GM23338 (cell line): ENCODE measurements around the gene PDCD1. TPM values are rescaled to one million over a fixed set of nuclear protein-coding genes. Genes with fewer than 3 reads are reported as not detected.

ENCODE experiments used
- ATAC-seq: fragments of 200-7000 bp; cut with Tn5 transposase; 3 replicates; pipeline ENCODE4 v1.9.1; 2020
- DNase-seq: peaks from one replicate; pipeline ENCODE4 v3.0.0-alpha.2; 2015; ENCODE audit warnings: low spot score
- H2AFZ ChIP-seq: fragments of 200-600 bp; sonication (generic); 2 replicates; pipeline ENCODE4 v1.8.0; 2016; ENCODE audit warnings: antibody characterized with exemption, mild to moderate bottlenecking, moderate library complexity
- H3F3A ChIP-seq: fragments of 200-600 bp; sonication (generic); replicated peaks from 2 replicates; pipeline ENCODE4 v1.8.0; 2017; ENCODE audit warnings: antibody characterized with exemption, mixed run types, low read depth
- H3K27ac ChIP-seq: fragments of 200-600 bp; sonication (generic); 2 replicates; pipeline ENCODE4 v1.6.1; 2016; ENCODE audit warnings: low read depth
- H3K27me3 ChIP-seq: fragments of 200-600 bp; sonication (generic); 2 replicates; pipeline ENCODE4 v1.8.0; 2016; ENCODE audit warnings: mild to moderate bottlenecking, mixed run types, moderate library complexity; ENCODE audit not compliant: insufficient read depth
- H3K36me3 ChIP-seq: fragments of 200-600 bp; sonication (generic); 2 replicates; pipeline ENCODE4 v1.8.0; 2016; ENCODE audit warnings: mild to moderate bottlenecking; ENCODE audit not compliant: insufficient read depth
- H3K4me1 ChIP-seq: fragments of 200-600 bp; sonication (generic); 2 replicates; pipeline ENCODE4 v1.8.0; 2016; ENCODE audit warnings: mild to moderate bottlenecking, moderate library complexity; ENCODE audit not compliant: insufficient read depth
- H3K4me2 ChIP-seq: fragments of 200-600 bp; sonication (generic); 2 replicates; pipeline ENCODE4 v1.7.1; 2017; ENCODE audit warnings: mixed run types
- H3K4me3 ChIP-seq: fragments of 200-600 bp; sonication (generic); 2 replicates; pipeline ENCODE4 v1.6.1; 2016; ENCODE audit warnings: mixed run types
- H3K79me2 ChIP-seq: fragments of 200-600 bp; sonication (generic); replicated peaks from 2 replicates; pipeline ENCODE4 v1.8.0; 2017; ENCODE audit warnings: mild to moderate bottlenecking; ENCODE audit not compliant: insufficient read depth
- H3K9me2 ChIP-seq: fragments of 200-600 bp; sonication (generic); 2 replicates; pipeline ENCODE4 v1.8.0; 2017; ENCODE audit not compliant: insufficient read depth
- H4K20me1 ChIP-seq: fragments of 200-600 bp; sonication (generic); replicated peaks from 2 replicates; pipeline ENCODE4 v1.8.0; 2017; ENCODE audit warnings: mild to moderate bottlenecking; ENCODE audit not compliant: insufficient read depth
- H3K27ac Mint-ChIP-seq: 2 replicates; pipeline ENCODE4 v1.8.0; 2020; ENCODE audit warnings: inconsistent platforms, mild to moderate bottlenecking, moderate library complexity, mixed read lengths
- H3K27me3 Mint-ChIP-seq: 3 replicates; pipeline ENCODE4 v1.8.0; 2022; ENCODE audit warnings: low read depth, mild to moderate bottlenecking, moderate library complexity, mixed read lengths, inconsistent platforms; ENCODE audit not compliant: insufficient read depth, poor library complexity
- H3K36me3 Mint-ChIP-seq: 3 replicates; pipeline ENCODE4 v1.8.0; 2021; ENCODE audit warnings: low read depth, mild to moderate bottlenecking, inconsistent platforms, moderate library complexity, mixed read lengths
- H3K4me1 Mint-ChIP-seq: 3 replicates; pipeline ENCODE4 v1.8.0; 2020; ENCODE audit warnings: mild to moderate bottlenecking, inconsistent platforms, mixed read lengths
- H3K4me3 Mint-ChIP-seq: 3 replicates; pipeline ENCODE4 v1.8.0; 2021; ENCODE audit warnings: moderate library complexity, mild to moderate bottlenecking, inconsistent platforms, mixed read lengths
- H3K9me3 Mint-ChIP-seq: 3 replicates; pipeline ENCODE4 v1.8.0; 2020; ENCODE audit warnings: moderate library complexity, mild to moderate bottlenecking, inconsistent platforms, mixed read lengths
- CTCF ChIP-seq, 2 experiments: fragments of 200-600 bp in 1 of 2; sonication (generic) in 1 of 2; conservative IDR thresholded peaks; 2 replicates each; pipeline versions ENCODE4 v1.5.1 to v1.6.1; 2016 to 2017; ENCODE audit warnings: antibody characterized with exemption in 2 of 2, low read depth in 2 of 2, mild to moderate bottlenecking in 2 of 2, moderate library complexity in 1 of 2
- EZH2 ChIP-seq: fragments of 200-600 bp; sonication (generic); IDR thresholded peaks from one replicate; pipeline ENCODE4 v1.8.0; 2017; ENCODE audit warnings: antibody characterized with exemption, mild to moderate bottlenecking, low read depth; ENCODE audit not compliant: unreplicated experiment
- POLR2AphosphoS5 ChIP-seq: IDR thresholded peaks from 2 replicates; pipeline ENCODE4 v1.6.1; 2016; ENCODE audit warnings: antibody characterized with exemption, low read depth
- REST ChIP-seq: IDR thresholded peaks from one replicate; pipeline ENCODE4 v1.6.1; 2018; ENCODE audit warnings: antibody characterized with exemption; ENCODE audit not compliant: unreplicated experiment
- polyA plus RNA-seq: library from polyadenylated mRNA; unstranded; fragments of >200 nt; fragmentation: Nextera tagmentation; extraction: Ambion mirVana; gene quantifications from 2 replicates; pipeline ENCODE4 v1.2.1, GENCODE V29; 2016
- total RNA-seq: library from RNA; depleted of rRNA; stranded (reverse); fragments of >200 nt; shearing (Covaris generic); gene quantifications from 2 replicates; pipeline ENCODE4 v1.2.3, GENCODE V29; 2014
- TF ChIP-seq, protein P1 (sequence below): fragments of 250-450 bp; sonication (Bioruptor Pico); IDR thresholded peaks from 2 replicates; pipeline ENCODE4 v1.5.0; 2020; ENCODE audit warnings: mild to moderate bottlenecking, moderate library complexity

PDCD1 gene
- total and polyA plus RNA-seq, 2 experiments from 2014 or later: 0.34 to 0.38 TPM

DNA sequence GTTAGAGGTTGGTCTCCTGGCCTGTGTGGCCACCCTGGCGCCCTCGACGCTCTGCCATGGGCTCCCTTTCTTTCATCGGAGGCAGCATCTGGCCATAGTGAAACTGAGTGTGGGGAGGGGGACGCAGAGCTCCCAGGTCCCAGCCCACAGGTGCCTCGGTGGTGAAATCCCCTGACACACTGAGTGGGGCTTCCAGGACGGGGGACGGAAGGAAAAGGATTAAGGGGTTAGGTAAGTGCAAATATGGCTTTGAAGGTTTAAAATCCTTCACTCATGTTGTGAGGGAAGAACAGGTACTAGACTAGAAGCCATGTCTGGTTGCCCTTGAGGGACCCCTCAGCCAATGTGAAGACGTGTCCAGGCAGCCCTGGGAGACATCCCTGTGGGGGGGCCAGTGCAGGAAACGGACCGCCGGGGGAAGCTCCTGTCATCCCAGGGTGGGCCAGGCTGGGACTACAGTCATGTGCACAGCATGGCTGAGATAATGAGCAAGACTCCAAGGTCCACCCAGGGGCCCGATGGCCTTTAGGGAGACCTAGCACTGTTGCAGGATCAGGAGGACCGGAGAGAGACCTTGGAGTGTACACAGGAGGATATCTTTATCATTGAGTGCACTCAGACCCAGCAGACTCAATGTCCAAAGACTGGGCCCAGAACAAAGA is 47.2 kb upstream of the PDCD1 start (continued):
- TF ChIP-seq, protein P1, sequence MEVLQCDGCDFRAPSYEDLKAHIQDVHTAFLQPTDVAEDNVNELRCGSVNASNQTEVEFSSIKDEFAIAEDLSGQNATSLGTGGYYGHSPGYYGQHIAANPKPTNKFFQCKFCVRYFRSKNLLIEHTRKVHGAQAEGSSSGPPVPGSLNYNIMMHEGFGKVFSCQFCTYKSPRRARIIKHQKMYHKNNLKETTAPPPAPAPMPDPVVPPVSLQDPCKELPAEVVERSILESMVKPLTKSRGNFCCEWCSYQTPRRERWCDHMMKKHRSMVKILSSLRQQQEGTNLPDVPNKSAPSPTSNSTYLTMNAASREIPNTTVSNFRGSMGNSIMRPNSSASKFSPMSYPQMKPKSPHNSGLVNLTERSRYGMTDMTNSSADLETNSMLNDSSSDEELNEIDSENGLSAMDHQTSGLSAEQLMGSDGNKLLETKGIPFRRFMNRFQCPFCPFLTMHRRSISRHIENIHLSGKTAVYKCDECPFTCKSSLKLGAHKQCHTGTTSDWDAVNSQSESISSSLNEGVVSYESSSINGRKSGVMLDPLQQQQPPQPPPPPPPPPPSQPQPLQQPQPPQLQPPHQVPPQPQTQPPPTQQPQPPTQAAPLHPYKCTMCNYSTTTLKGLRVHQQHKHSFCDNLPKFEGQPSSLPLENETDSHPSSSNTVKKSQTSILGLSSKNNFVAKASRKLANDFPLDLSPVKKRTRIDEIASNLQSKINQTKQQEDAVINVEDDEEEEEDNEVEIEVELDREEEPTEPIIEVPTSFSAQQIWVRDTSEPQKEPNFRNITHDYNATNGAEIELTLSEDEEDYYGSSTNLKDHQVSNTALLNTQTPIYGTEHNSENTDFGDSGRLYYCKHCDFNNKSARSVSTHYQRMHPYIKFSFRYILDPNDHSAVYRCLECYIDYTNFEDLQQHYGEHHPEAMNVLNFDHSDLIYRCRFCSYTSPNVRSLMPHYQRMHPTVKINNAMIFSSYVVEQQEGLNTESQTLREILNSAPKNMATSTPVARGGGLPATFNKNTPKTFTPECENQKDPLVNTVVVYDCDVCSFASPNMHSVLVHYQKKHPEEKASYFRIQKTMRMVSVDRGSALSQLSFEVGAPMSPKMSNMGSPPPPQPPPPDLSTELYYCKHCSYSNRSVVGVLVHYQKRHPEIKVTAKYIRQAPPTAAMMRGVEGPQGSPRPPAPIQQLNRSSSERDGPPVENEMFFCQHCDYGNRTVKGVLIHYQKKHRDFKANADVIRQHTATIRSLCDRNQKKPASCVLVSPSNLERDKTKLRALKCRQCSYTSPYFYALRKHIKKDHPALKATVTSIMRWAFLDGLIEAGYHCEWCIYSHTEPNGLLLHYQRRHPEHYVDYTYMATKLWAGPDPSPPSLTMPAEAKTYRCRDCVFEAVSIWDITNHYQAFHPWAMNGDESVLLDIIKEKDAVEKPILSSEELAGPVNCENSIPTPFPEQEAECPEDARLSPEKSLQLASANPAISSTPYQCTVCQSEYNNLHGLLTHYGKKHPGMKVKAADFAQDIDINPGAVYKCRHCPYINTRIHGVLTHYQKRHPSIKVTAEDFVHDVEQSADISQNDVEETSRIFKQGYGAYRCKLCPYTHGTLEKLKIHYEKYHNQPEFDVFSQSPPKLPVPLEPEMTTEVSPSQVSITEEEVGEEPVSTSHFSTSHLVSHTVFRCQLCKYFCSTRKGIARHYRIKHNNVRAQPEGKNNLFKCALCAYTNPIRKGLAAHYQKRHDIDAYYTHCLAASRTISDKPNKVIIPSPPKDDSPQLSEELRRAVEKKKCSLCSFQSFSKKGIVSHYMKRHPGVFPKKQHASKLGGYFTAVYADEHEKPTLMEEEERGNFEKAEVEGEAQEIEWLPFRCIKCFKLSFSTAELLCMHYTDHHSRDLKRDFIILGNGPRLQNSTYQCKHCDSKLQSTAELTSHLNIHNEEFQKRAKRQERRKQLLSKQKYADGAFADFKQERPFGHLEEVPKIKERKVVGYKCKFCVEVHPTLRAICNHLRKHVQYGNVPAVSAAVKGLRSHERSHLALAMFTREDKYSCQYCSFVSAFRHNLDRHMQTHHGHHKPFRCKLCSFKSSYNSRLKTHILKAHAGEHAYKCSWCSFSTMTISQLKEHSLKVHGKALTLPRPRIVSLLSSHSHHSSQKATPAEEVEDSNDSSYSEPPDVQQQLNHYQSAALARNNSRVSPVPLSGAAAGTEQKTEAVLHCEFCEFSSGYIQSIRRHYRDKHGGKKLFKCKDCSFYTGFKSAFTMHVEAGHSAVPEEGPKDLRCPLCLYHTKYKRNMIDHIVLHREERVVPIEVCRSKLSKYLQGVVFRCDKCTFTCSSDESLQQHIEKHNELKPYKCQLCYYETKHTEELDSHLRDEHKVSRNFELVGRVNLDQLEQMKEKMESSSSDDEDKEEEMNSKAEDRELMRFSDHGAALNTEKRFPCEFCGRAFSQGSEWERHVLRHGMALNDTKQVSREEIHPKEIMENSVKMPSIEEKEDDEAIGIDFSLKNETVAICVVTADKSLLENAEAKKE (CRISPR knock-in tag): no peak

DNA sequence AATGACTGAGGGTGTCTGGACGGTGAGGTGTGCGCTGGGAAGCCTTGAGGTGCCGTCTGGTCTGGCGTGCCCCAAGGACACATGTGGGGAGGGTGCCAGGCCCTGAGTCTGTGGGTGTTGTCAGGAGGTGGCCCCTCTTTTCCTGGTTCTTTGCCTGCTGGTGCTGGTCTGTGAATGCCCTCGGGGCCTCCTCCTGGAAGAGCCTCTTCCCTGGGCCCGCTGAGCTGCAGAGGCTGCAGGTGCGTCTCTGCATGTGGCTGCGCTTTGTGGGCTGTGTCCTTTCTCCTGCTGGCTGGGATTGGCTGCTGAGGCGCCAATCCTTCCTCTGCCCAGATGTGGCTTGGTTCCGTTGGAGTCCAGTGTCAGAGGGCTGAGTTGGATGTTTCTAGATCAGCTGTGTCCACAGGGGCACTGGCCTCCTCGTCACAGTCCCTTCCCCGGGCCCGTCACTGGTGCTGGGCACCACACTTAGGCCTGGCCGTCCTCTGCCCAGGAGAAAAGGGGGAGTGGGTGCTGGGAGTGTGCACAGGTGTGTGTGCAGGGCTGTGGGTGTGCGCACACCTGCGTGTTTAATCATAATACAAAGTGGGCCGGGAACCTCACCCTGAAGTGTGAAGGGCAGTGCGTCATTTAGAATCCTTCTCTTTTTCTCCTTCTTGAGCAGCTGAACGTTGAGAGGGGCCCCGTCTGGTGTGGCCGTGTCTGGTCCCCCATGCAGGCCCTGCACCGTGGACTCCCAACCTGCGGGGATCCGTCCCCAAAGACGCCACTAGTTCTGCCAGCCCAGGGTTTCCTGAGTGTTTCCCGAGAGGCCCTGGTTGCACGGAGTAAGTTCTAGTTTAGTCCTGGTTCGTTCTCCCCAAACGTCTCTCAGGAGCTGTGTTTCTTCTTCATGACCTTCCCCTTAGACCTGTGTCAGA is 46.4 kb upstream of the PDCD1 start:
- no peaks in the 10 kb centered on the region for H3K36me3 ChIP-seq
- H3K4me3 ChIP-seq: no peak overlapping the region
- peaks cover 18% of the 10 kb centered on the region for H3K27me3 Mint-ChIP-seq
- DNase-seq (no peak), ATAC-seq (no peak)
- no peak overlapping the region for H3K27ac Mint-ChIP-seq
- H3K9me3 Mint-ChIP-seq: no peaks in the 10 kb centered on the region
- no peaks in the 10 kb centered on the region for H3K9me2 ChIP-seq
- H3K4me1 Mint-ChIP-seq: peaks cover 14% of the 10 kb centered on the region
- H3K4me1 ChIP-seq: peaks cover 13% of the 10 kb centered on the region; the same call in 1 of the 2 replicates
- no peak overlapping the region for H3K4me2 ChIP-seq
- no peaks in the 10 kb centered on the region; the same call in 1 of the 2 replicates for H4K20me1 ChIP-seq
- H3K79me2 ChIP-seq: no peaks in the 10 kb centered on the region
- H3K36me3 Mint-ChIP-seq: peaks cover 3% of the 10 kb centered on the region; the same call in 1 of the 3 replicates
- H3K27ac ChIP-seq: no peak overlapping the region
- peaks cover 8% of the 10 kb centered on the region for H3F3A ChIP-seq
- no peak overlapping the region for H3K4me3 Mint-ChIP-seq
- no peak overlapping the region for H2AFZ ChIP-seq
- no peaks in the 10 kb centered on the region for H3K27me3 ChIP-seq
- TF ChIP-seq POLR2AphosphoS5 (no peak), CTCF (conservative IDR thresholded peaks at IDR 0.05; ENCODE audit: low read depth in 2 of 2) (no peak), REST (no peak), EZH2 (no peak)
